Subcutaneous abdominal adipose tissue (tissue), 5 donors: ENCODE data around the gene BTRC.
"Not testable (repeated sequence)": the region's sequence is repeated elsewhere in the genome, so short reads cannot be mapped to it uniquely, and the experiment has no call there.

Source experiments
- H3K27ac ChIP-seq: one replicate; pipeline ENCODE4 v1.7.0; 2013; ENCODE audit warnings: low read depth, mild to moderate bottlenecking, inconsistent platforms, low read length, moderate library complexity
- H3K27me3 ChIP-seq, 5 donors: one replicate each; pipeline ENCODE4 v1.7.0; 2013; ENCODE audit warnings: low read length in 5 of 5, inconsistent platforms in 1 of 5; ENCODE audit not compliant: control insufficient read depth in 5 of 5, insufficient read depth in 4 of 5
- H3K36me3 ChIP-seq, 5 donors: one replicate each; pipeline ENCODE4 v1.7.0; 2013; ENCODE audit warnings: low read length in 5 of 5; ENCODE audit not compliant: control insufficient read depth in 5 of 5, insufficient read depth in 5 of 5
- H3K4me1 ChIP-seq, 5 donors: one replicate each; pipeline ENCODE4 v1.7.0; 2013; ENCODE audit warnings: low read length in 5 of 5, mild to moderate bottlenecking in 3 of 5, moderate library complexity in 1 of 5; ENCODE audit not compliant: control insufficient read depth in 5 of 5, insufficient read depth in 5 of 5
- H3K4me3 ChIP-seq, 5 donors: one replicate each; pipeline ENCODE4 v1.7.0; 2013; ENCODE audit warnings: low read length in 5 of 5, low read depth in 1 of 5
- H3K9ac ChIP-seq, 5 donors: one replicate each; pipeline ENCODE4 v1.7.0; 2013; ENCODE audit warnings: low read length in 5 of 5, mild to moderate bottlenecking in 4 of 5, moderate library complexity in 3 of 5
- H3K9me3 ChIP-seq, 5 donors: one replicate each; pipeline ENCODE4 v1.7.0; 2013; ENCODE audit warnings: low read length in 5 of 5; ENCODE audit not compliant: control insufficient read depth in 5 of 5
- donor health status: healthy.
- donor health status: healthy.
- donor health status: healthy.
- donor health status: healthy.
- donor health status: healthy.

The BTRC gene

GRCh38 chr10:101341438-101341837 is 12.5 kb upstream of the BTRC start:
- no peak overlapping the region for H3K4me3 ChIP-seq
- H3K4me1 ChIP-seq = no peaks in the 10 kb centered on the region
- H3K27me3 ChIP-seq = peaks cover 0 to 4% (median 0%) of the 10 kb centered on the region in 5 donors
- H3K27ac ChIP-seq = no peak overlapping the region
- no peak overlapping the region for H3K9ac ChIP-seq
- no peaks in the 10 kb centered on the region for H3K36me3 ChIP-seq
- H3K9me3 ChIP-seq = no peaks in the 10 kb centered on the region

DNA sequence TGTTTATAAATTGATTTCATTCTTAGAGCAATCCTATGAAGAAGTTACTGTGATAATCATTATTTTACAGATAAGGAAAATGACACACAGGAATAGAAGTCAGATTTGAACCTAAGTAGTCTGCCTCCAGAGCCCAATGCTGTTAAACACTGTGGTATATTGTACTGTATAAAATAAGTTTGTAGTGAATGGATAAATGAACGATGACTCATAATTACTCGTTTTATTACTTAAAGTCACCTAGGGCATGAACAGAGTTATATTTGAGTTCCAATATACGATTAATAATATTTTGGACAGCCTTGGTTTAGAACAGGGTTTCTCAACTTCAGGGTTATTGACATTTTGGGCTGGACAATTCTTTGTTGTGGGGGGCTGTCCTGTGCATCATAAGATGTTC is 7.8 kb upstream of the BTRC start:
- H3K4me1 ChIP-seq = no peaks in the 10 kb centered on the region
- no peak overlapping the region for H3K27ac ChIP-seq
- no peaks in the 10 kb centered on the region for H3K9me3 ChIP-seq
- no peaks in the 10 kb centered on the region for H3K36me3 ChIP-seq
- no peak overlapping the region for H3K4me3 ChIP-seq
- no peak overlapping the region for H3K9ac ChIP-seq
- peaks cover 0 to 6% (median 0%) of the 10 kb centered on the region in 5 donors for H3K27me3 ChIP-seq

- H3K9ac ChIP-seq = no peak overlapping the region
- H3K4me3 ChIP-seq = no peak overlapping the region
- peaks cover 0 to 4% (median 0%) of the 10 kb centered on the region in 5 donors for H3K27me3 ChIP-seq
- no peaks in the 10 kb centered on the region for H3K9me3 ChIP-seq
- peaks cover 4 to 18% (median 15%) of the 10 kb centered on the region in 5 donors for H3K4me1 ChIP-seq
- H3K27ac ChIP-seq = no peak overlapping the region
- H3K36me3 ChIP-seq = no peaks in the 10 kb centered on the region
Measured at GRCh38 chr10:101351017-101351416, 2.9 kb upstream of the BTRC start.

GRCh38 chr10:101351477-101351876 is 2.5 kb upstream of the BTRC start:
- Histone ChIP-seq H3K27ac (no peak overlapping the region), H3K36me3 (no peaks in the 10 kb centered on the region), H3K9me3 (no peaks in the 10 kb centered on the region), H3K9ac (no peak overlapping the region), H3K4me1 (peaks cover 4 to 18% (median 15%) of the 10 kb centered on the region in 5 donors), H3K4me3 (no peak overlapping the region), H3K27me3 (peaks cover 0 to 4% (median 0%) of the 10 kb centered on the region in 5 donors)

DNA sequence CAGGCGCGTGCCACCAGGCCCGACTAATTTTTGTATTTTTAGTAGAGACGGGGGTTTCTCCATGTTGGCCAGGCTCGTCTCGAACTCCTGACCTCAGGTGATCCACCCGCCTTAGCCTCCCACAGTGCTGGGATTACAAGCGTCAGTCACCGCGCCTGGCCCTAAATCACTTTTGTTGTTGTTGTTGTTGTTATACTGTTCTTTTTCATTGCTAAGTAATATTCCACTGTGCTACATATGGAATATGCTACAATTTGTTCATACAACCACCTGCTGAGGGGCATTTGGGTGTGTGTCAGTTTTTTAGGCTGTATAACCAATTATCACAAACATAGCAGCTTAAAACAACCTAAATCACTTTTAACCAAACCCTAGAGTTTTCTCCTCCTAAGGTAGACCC is 1.1 kb upstream of the BTRC start:
- not testable (repeated sequence) for H3K27me3 ChIP-seq, H3K4me3 ChIP-seq, H3K27ac ChIP-seq, H3K9ac ChIP-seq, H3K36me3 ChIP-seq, H3K9me3 ChIP-seq
- H3K4me1 ChIP-seq = peaks cover 4 to 18% (median 15%) of the 10 kb centered on the region in 5 donors

DNA sequence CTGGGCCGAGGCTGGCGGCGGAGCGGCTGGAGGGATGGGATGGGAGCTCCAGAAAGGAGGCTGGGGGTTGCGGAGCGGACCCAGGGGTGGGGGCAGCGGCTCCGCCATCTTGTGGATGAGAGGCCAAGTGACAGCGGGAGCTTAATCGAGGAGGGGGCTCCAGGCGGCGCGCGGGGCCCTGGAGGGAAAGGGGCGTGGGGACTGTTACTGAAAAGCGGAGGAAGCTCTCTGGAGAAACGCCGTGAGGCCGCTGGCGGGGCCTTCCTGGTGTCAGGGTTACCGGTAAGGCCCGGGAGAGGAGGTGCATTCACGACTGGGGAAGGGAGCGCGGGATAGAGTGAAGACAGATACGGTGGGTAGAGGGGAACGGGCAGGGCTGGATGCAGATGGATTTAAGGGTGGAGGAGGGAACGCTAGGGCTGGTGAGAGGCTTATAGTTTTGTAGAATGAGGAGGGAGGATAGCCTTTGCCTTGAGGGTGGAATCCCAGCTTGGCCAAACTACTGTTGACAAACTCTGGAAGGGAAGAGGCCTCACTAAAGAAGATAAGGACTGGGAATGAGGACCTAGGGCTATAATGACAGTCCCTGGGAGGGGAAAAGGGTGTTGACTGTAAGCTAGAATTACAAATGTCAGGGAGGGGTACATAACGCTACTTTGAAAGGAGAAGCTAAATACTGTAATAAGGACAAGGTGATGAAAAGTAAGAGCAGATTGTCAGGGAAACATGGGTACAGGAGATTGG is 535 bp downstream of the BTRC start:
- peaks cover 4 to 18% (median 15%) of the 10 kb centered on the region in 5 donors for H3K4me1 ChIP-seq
- H3K9ac ChIP-seq = peak overlapping the region; percentile 33 to 98 (median 93)
- H3K36me3 ChIP-seq = no peaks in the 10 kb centered on the region
- peak overlapping the region; percentile 67 to 96 (median 89) for H3K4me3 ChIP-seq
- H3K9me3 ChIP-seq = no peaks in the 10 kb centered on the region
- peak overlapping the region; percentile 76 for H3K27ac ChIP-seq
- peaks cover 0 to 4% (median 0%) of the 10 kb centered on the region in 5 donors for H3K27me3 ChIP-seq

- H3K4me3 ChIP-seq = peak overlapping the region in 4 of 5 donors; percentile 67 to 96 (median 92)
- peaks cover 4 to 18% (median 15%) of the 10 kb centered on the region in 5 donors for H3K4me1 ChIP-seq
- H3K27ac ChIP-seq = no peak overlapping the region
Measured at GRCh38 chr10:101355072-101355706, 1.2 kb downstream of the BTRC start.

GRCh38 chr10:101356132-101356531 is 2.2 kb downstream of the BTRC start:
- Histone ChIP-seq H3K9ac (no peak overlapping the region), H3K4me3 (no peak overlapping the region), H3K27ac (no peak overlapping the region), H3K36me3 (no peaks in the 10 kb centered on the region), H3K9me3 (no peaks in the 10 kb centered on the region), H3K4me1 (peaks cover 4 to 18% (median 15%) of the 10 kb centered on the region in 5 donors), H3K27me3 (peaks cover 0 to 2% (median 0%) of the 10 kb centered on the region in 5 donors)

More at GRCh38 chr10:101355072-101355706, 1.2 kb downstream of the BTRC start:
- peaks cover 0 to 4% (median 0%) of the 10 kb centered on the region in 5 donors for H3K27me3 ChIP-seq
- no peaks in the 10 kb centered on the region for H3K9me3 ChIP-seq
- no peaks in the 10 kb centered on the region for H3K36me3 ChIP-seq
- peak overlapping the region; percentile 33 to 98 (median 93) for H3K9ac ChIP-seq

- H3K9ac ChIP-seq = no peak overlapping the region
- H3K4me3 ChIP-seq = no peak overlapping the region
- H3K27me3 ChIP-seq = no peaks in the 10 kb centered on the region
- no peaks in the 10 kb centered on the region for H3K9me3 ChIP-seq
- no peak overlapping the region for H3K27ac ChIP-seq
- H3K4me1 ChIP-seq = peaks cover 4 to 18% (median 15%) of the 10 kb centered on the region in 5 donors
- no peaks in the 10 kb centered on the region for H3K36me3 ChIP-seq
Measured at GRCh38 chr10:101357958-101358357, 4.0 kb downstream of the BTRC start.

GRCh38 chr10:101358706-101359300 is 4.8 kb downstream of the BTRC start:
- Histone ChIP-seq H3K9me3 (no peaks in the 10 kb centered on the region), H3K27me3 (no peaks in the 10 kb centered on the region), H3K4me1 (peaks cover under 1 to 13% (median 12%) of the 10 kb centered on the region in 5 donors), H3K9ac (no peak overlapping the region), H3K27ac (no peak overlapping the region), H3K4me3 (no peak overlapping the region), H3K36me3 (no peaks in the 10 kb centered on the region)
